Putamen (tissue), 1 donor: ENCODE measurements around the gene MAD1L1.

Experiments used
- DNase-seq: peaks from one replicate; pipeline ENCODE4 v3.0.0-alpha.2; 2016; ENCODE audit warnings: low spot score

The MAD1L1 gene

DNA sequence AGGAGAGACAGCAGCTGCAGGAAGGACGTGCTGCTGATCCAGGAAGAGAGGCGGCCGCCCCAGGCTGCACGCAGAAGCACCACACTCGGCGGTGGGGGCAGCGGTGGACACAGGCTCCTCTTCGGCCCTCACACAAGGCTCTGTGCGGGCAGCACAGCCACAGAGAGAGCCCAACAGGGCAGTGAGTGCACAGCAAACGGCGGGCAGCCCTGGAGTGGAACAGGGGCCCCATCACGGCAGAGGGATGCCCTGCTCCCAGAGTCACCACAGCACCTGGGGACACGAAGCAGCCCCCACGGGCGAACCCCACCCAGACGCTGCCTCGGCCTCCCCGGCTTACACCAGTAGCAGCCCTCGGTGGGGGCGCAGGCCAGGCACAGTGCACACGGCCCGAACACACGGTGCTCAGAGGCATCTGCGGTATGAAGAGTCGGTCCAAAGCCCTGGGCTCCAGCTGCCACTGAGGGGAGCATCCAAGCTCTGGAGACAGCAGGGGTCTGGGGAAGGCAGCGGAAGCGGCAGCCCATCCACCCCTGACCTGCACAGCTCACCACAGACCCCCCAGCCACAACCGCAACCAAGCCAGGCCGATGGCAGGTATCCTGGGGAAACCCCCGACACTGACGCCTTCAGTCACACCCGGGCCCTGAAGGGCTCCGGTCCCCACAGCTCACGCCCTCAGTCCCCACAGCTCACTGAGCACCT is 26.1 kb upstream of the MAD1L1 start:
- no peak for DNase-seq

DNA sequence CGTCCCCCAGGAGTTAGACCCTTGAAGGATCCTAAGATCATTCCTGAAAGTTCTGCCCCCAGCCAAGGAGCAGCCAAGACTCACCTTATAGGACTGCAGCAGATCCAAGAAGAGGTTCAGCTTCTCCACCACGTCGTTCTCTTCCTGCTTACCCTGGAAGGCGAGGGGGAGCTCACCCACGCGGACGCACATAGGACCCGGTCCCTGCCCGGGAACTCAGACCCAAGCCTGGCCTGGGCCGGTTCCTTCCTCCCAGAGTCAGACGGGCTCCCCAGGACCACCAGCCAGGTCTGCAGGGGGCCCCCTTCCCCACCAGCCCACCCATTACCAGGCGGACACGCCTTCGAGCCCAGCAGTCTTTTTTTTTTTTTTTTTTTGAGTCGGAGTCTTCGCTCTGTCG is 24.9 kb upstream of the MAD1L1 start:
- DNase-seq = no peak

DNA sequence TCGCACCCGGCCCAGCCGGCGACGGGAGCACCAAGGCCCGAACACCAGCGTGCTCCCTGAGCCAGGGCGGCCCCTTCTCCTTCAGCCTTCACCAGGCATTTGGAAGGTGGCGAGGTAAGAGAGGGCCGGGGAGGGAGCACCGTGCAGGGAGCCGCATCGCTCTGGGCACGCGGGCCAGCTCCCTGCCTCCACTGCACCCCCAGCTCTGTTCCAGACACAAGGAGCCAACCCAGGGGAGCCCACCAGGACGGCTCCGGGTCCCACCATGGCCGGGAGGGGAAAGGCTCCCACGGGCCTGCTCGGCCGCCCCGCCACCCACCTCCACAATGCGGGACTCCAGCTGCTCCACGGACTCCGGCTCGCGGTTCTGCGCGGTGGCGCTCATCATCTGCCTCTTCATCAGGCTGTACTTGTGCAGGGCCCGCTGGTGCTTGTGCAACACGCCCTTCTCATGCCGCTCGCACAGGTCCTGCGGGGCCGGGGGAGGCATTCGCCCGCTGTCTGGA is 24.4 kb upstream of the MAD1L1 start:
- DNase-seq = no peak

DNA sequence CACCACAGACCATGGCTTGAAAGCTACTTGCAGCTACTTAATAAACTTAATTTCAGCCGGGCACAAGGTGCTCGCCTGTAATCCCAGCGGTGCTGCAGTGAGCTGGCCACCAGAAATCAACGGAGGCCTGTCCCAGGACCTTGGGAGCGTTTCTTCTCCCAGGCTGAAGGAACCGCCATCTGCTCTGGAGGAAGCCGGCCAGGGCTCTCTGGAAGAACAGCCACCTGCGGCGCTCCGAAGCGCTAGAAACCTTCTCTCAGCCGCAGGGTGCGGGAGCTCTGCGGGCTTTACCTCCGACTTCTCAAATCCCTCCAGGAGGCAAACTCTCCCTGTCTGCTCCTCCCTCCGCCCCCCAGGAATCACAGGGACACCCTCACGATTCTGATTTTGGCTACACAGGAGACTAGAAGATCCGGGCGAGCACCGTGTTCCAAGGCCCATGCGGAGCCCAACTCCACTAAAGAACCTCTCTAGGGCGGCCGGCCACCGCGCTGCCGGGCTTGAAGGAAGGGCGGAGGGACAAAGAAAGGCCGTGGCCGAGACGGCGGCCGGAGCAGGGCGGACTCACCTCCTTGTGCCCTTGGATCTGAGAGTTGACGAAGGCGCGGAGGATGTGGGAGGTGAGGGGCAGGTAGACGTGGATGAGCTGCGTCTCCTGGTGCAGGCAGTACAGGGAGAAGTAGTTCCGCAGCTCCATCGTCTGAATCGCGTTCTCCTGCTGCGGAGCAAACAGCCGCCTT is 23.7 kb upstream of the MAD1L1 start:
- DNase-seq = no peak

DNA sequence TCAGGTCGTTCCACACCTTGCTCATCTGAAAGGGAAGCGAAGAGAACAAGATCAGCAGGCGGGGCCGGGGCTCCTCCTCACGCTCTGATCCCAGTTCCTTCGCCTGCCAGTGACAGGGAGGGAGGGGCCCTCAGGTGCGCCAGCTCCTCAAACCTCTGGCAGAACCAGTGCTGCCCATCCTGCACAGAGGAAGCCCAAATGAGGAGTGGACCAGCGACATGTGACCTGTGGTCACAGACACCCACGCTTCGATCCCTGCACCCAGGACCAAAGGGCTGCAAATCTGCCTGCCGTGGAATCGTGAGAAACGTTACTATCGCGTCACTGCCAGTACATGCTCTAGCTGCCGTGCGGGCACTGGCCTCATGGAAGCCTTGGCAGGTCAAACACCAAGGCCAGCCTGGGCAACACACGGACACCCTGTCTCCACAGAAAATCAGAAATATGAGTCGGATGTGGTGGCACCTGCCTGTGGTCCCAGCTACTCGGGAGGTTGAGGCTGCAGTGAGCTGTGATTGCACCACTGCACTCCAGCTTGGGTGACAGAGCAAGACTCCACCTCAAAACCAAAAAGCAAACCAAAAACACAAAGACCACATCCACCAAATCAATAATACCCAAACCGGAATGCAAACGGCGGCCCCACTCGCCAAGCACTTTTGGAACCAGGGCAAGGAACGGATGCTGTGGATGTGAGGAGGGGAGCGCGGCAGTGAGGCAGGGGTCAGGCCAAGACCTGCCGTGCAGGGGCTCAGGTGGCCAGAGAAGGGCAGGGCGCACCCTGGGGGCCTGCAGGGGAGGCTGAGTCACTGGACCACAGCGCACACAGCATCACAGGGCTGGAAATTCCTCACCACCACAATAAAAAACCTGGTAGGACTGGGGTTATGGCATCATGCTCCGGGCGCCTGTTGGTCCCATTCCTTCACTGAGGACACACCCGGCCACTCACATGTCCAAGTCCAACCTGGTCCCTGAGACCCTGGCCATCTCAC is 22.7 kb upstream of the MAD1L1 start:
- DNase-seq = no peak

DNA sequence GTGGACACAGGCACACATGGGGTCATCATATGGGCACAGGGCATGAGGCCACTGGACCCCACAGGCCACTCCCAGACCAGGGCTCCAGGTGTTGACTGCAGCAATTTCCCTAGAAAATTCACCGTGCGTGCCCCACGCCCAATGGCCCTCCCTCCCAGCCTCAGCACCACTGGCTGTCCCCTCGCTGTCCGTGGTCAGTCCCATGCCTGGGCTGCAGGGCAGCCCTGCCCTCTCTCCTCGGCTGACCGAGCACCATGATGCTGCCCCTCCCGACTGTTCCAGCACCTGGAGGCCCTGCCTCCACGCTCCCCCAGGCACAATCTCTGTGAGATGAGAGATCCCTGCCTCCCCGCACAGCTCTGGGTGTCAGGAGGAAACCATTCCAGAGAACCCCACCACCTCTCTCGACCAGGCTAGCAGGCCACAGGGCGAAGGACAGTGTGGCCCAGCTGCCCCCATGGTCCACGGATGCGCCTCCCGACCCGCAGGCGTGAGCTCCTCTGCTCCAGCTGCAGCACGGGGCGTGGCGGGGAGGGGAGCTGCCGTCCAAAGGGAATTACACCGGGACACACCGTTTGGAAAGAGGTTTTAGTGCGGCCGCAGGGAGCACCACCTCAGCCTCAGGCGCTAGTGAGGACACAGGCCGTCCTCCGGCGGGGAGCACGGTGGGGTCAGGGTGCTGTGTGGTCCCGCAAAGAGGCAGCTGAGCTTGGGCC is 21.8 kb upstream of the MAD1L1 start:
- DNase-seq = no peak

DNA sequence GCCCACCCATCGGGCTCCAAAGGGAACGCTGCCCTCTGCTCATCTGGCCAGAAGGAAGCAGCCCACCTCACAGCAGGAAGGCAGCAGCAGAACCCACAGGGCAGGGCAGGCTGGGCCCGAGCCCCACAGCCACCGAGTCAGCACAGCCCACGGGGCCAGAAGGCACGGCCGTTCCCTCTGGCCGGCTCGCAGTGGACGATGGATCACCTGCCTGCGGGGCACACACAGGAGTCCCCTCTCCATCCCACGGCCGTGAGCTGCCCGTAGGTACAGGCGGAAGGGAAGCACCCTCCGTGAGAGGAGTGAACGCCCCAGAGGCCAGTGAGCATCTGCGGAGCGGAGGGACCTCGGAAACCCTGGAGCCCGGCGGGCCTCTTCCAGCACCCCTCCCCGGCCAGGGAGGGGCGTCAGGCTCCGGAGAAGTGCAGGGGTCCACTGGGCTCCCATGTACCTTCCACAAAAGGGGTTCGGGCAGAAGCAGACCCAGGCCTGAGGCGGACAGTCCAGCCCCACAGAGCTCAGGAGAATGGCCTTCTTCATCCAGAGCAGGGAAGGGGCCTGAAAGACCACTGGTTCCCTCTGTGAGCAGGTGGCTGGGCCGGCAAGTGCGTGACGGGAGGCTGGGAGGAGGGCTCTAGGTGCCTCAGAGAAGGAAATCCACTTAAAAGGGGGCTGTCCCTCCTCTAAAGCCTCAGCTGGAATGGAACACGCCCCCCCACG is 20.9 kb upstream of the MAD1L1 start:
- no peak for DNase-seq

DNA sequence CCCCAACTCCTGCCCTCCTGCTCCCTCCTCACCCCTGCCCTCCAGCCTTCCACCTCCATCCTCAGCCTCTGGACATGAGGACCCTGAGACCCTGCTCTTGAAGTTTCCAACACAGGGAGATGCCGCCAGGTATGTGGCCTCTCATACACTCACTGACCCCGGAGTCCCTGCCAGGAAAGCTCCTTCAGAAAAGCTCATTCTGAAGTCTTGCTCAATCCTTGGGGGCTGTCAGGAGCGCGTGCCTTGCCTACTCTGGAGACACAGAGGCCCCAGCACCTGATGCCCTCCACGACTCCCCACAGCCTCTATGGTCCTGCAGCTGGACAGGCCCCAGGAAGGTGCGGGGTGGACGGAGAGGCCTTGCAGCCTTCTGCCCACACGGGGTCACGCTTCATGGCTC is 20.3 kb upstream of the MAD1L1 start:
- DNase-seq = no peak

DNA sequence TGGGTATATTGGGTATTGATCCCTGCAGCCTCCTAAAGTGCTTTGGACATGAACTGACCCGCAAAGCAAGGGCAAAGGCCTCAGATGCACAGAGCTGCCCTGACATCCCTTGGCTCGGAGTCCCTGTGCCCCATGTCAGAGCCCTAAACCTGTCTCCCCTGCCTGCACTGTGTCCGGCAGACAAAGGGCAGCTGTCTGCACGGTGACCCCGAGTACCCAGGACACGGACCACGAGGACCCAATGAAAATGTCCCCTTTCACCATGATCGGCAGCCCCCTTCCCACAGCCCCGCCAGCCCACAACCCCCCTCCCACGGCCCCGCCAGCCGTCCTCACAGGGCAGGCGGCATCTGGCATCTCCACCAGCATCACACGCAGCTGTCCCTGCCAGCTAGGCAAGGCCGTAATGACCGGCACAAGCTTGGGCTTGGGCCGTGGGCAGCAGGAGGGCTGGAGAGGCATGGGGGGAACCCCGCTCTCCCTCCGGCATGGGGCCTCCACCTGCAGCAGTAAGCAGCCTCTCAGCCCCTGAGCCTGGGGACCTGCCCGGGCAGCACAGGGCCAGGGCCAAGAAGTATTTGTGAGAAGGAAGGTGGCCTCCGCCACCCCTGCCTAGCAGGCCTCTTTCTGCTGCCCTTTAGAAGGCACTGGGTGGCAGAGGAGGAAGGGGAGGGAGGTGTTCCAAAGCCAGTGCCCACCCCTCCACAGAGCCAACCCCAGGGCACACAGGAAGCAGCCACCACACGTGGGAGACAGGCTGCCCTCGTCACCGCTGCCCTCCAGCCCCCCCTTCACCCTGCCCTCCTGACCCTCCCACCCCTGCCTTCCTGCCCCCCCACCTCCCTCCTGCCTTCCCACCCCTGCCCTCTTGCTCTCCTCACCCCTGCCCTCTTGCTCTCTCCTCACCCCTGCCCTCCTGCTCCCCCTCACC is 19.4 kb upstream of the MAD1L1 start:
- no peak for DNase-seq

DNA sequence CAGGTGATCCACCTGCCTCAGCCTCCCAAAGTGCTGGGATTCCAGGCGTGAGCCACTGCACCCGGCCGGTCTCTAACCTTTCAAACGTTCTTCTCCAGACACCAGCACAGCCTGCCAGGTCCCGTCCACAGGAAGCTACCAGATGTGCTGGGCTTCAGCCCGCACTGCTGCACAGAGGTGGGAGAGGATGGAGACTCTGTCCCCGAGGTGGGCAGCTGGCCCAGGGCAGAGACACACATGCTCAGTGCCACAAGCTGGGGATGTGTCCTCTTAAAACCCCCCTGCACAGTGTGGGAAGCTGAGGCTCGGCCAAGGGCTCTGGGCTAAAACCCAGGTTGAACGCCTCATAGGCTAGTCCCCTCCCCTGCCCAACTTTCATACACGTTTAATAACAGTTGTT is 18.6 kb upstream of the MAD1L1 start:
- DNase-seq = no peak

DNA sequence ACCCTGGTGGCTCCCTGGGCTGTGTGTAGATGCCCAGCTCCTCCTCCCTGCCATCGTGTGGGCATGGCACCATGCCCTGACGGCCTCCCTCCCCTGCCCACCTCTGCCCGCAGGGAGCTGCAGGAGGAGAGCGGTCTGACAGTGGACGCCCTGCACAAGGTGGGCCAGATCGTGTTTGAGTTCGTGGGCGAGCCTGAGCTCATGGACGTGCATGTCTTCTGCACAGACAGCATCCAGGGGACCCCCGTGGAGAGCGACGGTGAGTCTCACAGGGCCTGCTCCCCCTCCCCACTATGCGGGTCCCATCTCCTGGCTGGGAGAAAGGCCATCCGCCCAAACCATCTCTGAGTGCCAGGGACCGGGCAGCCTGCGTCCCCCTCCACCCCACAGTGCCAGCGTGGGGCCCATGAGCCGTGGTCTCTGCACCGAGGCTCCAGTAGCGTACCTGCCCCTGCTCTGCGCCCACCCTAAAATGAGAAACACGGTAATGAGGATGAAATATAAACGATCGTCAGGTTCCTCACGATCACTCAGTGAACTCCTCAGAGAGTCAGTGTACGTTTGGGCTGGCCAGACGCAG is 17.1 kb upstream of the MAD1L1 start:
- DNase-seq = no peak

DNA sequence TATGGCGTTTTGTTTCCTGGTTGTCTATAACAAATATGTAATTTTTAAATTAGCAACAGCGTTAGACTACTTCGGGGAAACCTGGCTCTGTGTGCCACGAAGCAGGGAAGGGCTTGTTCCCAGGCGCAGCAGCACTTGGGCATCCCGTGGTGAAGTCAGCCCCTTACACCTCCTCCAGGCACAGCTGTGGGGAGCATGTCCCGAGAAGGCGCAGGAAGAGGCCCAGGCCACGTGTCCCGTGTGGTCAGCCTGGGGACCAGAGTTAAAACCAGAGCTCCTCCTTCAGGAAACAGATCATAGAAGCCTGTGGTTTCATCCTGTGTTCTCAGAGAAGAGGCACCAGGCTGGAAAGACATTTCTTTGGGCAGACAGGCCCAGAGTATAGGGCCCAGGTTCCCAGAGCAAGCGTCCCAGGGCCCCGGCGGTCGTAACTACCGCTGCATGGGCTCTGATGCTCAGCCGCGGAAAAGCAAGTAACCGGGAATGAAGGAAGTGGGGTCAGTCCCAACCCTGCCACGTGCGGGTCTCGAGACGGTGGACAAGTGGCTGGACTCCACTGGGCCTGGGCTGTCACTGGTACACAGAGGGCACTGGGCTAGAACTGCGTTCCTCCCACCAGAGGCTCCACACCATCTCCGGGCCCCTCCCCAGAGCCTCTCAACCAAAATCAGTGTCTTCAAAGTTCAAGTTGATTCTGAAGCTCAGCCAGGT is 16.4 kb upstream of the MAD1L1 start:
- DNase-seq = peak; percentile 49

DNA sequence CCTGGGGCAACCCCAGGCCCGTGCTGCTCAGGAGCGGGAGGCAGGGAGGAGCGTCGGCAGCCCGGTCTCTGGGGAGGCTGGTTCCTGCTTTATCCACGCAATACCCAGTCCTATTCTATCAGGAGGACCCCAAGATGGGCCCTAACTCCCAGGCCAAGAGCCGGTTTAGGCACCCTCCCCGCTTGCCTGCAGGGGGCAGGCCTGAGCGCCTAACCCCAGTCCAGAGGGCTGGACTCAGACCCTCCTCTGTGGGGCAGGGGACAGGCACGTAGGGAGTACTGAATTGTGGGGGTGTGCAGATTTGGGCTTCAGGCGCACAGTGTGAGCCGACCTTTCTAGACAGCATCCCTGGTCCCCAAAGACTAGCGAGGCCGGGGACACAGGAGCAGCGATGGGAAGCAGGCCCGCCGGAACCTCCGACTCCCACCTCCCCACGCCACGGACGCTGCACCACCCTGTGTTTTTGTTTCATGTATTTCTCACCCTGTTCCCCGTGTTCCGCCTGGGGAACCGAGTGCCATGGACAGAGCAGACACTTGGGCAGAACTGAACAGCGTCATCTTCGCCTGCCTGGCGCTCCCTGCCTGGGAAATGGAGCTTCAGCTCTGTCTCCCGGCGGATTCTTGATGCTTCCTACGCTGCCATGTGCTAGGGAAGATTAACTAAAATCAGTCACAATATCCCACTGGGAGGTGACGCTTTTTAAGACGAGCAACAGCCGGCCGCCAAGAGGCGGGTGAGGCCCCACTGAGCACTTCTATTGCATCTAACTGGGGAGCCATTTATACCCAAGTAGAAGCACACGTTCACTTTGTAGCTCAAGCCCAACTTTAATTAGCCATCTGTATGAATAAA is 14.6 kb upstream of the MAD1L1 start:
- DNase-seq = no peak

DNA sequence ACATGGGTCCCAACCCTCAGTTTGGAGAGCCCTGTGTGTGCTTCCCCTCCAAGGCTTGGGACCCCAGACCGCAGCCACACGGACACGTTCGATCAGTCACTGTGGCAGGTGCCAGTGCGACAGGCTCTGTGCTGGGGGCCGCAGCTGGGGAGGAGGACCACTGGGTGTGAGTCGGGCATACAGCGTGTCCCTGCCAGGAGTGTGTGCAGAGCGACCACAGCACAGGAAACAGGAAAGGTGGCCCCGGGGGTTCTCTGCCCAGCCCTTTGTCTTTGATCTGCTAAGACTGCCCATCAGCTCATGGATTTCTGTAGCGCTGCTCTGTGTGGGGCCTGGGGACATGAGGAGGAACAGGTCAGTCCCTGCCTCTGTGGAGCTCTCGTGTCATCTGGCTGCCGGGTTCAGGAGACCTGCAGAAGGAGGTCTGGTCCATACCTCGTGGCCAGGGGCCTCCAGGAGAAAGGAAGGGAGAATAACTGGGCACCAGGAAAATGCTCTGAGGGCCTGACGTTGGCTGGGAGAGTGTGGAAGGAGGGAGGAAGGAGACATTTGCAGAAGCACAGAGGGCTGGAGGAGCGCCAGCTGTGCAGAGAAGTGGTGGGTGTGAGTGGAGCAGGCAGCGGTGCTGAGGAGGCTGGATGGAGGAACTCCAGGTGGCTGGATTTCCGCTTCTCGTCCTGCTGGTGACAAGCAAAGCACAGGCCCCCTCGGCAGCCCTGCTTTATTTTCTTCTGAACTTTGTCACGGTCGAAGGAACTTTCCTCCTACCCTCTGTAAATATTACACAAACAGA is 13.3 kb upstream of the MAD1L1 start:
- no peak for DNase-seq

DNA sequence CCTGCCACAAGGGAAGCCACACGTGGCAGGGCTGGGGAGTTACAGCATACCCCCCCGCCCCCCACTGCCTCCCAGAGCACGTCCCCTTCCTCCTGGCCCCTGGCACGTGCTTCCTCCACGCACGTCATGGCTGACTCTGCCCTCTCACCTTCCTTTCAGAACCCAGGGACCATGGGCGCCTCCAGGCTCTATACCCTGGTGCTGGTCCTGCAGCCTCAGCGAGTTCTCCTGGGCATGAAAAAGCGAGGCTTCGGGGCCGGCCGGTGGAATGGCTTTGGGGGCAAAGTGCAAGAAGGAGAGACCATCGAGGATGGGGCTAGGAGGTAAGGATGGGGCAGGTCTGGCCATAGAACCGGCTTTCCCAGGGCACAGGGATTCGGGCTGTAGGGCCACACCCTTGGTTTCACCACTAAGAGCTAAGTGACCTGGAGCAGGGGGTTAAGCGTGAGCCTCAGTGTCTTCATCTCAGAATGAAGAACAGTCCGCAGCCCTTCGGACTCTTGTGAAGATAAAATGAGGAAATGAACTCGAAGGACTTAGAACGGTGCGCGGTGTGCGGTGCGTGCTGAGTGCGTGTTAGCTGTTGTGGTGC is 11.8 kb upstream of the MAD1L1 start:
- DNase-seq = no peak

DNA sequence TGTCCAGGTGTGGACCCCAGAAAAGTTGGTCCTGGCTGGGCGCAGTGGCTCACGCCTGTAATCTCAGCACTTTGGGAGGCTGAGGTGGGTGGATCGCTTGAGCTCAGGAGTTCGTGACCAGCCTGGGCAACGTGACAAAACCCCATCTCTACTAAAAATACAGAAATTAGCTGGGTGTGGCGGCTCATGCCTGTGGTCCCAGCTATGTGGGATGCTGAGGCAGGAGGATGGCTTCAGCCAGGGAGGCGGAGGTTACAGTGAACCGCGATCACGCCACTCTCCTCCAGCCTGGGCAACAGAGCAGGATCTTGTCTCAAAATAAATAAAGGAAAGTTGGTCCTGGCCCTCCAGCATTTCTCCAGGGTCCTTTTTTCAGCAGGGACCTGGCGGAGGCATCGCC is 10.7 kb upstream of the MAD1L1 start:
- DNase-seq = no peak
